Lung (tissue), 12 donors: ENCODE measurements around the gene CSTPP1. TPM values are rescaled to one million over a fixed set of nuclear protein-coding genes. Genes with fewer than 3 reads are reported as not detected.

Source experiments
- ATAC-seq: fragments of 200-7000 bp; cut with Tn5 transposase; one replicate; pipeline ENCODE4 v1.9.1; 2020; ENCODE audit warnings: moderate number of reproducible peaks; ENCODE audit not compliant: insufficient read depth, low FRiP score
- DNase-seq, 3 donors: peaks; one replicate each; pipeline ENCODE4 v3.0.0-alpha.2; 2013 to 2017
- H3K27ac ChIP-seq, 2 donors: one replicate each; pipeline ENCODE4 v1.5.1; 2013; ENCODE audit warnings: mild to moderate bottlenecking in 2 of 2, moderate library complexity in 2 of 2, control low read depth in 1 of 2, inconsistent platforms in 1 of 2, low read depth in 1 of 2, low read length in 1 of 2
- H3K27me3 ChIP-seq, 3 donors: one replicate each; pipeline ENCODE4 v1.5.1; 2013; ENCODE audit warnings: low read length in 2 of 3; ENCODE audit not compliant: control insufficient read depth in 3 of 3, insufficient read depth in 3 of 3
- H3K36me3 ChIP-seq, 4 donors: one replicate each; pipeline ENCODE4 v1.5.1; 2013; ENCODE audit warnings: low read length in 4 of 4, mild to moderate bottlenecking in 1 of 4, moderate library complexity in 1 of 4; ENCODE audit not compliant: control insufficient read depth in 4 of 4, insufficient read depth in 4 of 4
- H3K4me1 ChIP-seq, 5 donors: one replicate each; pipeline ENCODE4 v1.5.1; 2013; ENCODE audit warnings: low read length in 5 of 5, mild to moderate bottlenecking in 2 of 5, moderate library complexity in 1 of 5; ENCODE audit not compliant: control insufficient read depth in 5 of 5, insufficient read depth in 5 of 5
- H3K4me3 ChIP-seq: one replicate; pipeline ENCODE4 v1.5.1; 2013; ENCODE audit warnings: mild to moderate bottlenecking, control low read depth, moderate library complexity
- H3K9ac ChIP-seq, 2 donors: one replicate each; pipeline ENCODE4 v1.5.1; 2013; ENCODE audit warnings: low read length in 2 of 2, control low read depth in 1 of 2; ENCODE audit not compliant: insufficient read depth in 1 of 2
- H3K9me3 ChIP-seq, 4 donors: one replicate each; pipeline ENCODE4 v1.5.1; 2013; ENCODE audit warnings: low read length in 3 of 4, mild to moderate bottlenecking in 1 of 4, moderate library complexity in 1 of 4; ENCODE audit not compliant: control insufficient read depth in 4 of 4, insufficient read depth in 3 of 4
- CTCF ChIP-seq: IDR thresholded peaks from 2 replicates; pipeline ENCODE4 v1.5.1; 2012; ENCODE audit warnings: mild to moderate bottlenecking; ENCODE audit errors: control extremely low read depth, extremely low read depth
- WGBS, 2 donors: extraction: QIAGEN DNeasy Blood & Tissue Kit; methylation state at CpG; one replicate each; pipeline ENCODE4 v1.1.7; 2013; 5-methylcytosine and 5-hydroxymethylcytosine counted together
- polyA plus RNA-seq, 2 donors: library from polyadenylated mRNA; stranded (reverse); fragments of 200-250 nt; gene quantifications; one replicate each; pipeline ENCODE4 v1.2.1, GENCODE V29; 2013
- total RNA-seq, 2 donors: library from RNA; depleted of rRNA in 1 of 2; stranded (reverse); fragments of >200 nt in 1 of 2; gene quantifications; one replicate each; pipeline ENCODE4 v1.2.1, GENCODE V29; 2014 to 2021
- donor health status: control.
- donor health status: control.
- donor health status: Bipolar disorder and iron deficiency.
- donor health status: healthy.
- donor health status: DM: yes; HTN: yes; CAD: no.

Gene CSTPP1
- total and polyA plus RNA-seq, 4 donors = 26.0 to 45.8 (median 34.4) TPM

- H3K4me1 ChIP-seq = no peaks in the 10 kb centered on the region
- 95 to 97% methylated on average over 2 of the region's 2 CpGs for WGBS, 2 donors
- no peaks in the 10 kb centered on the region for H3K9me3 ChIP-seq
- peaks cover 5 to 13% (median 7%) of the 10 kb centered on the region in 4 donors for H3K36me3 ChIP-seq
- DNase-seq (no peak), ATAC-seq (no peak)
- H3K27ac ChIP-seq = no peak overlapping the region
- no peak overlapping the region for H3K4me3 ChIP-seq
- no peaks in the 10 kb centered on the region for H3K27me3 ChIP-seq
- H3K9ac ChIP-seq = no peak overlapping the region
- no peak for TF ChIP-seq CTCF
Observed at GRCh38 chr11:47137476-47137875, 200.9 kb downstream of the CSTPP1 start.

GRCh38 chr11:47139878-47140277 lies 203.3 kb downstream of the CSTPP1 start:
- Histone ChIP-seq H3K27me3 (no peaks in the 10 kb centered on the region), H3K9ac (no peak overlapping the region), H3K9me3 (no peaks in the 10 kb centered on the region), H3K4me1 (peaks cover 0 to 9% (median 0%) of the 10 kb centered on the region in 5 donors), H3K27ac (no peak overlapping the region), H3K36me3 (peaks cover 5 to 10% (median 7%) of the 10 kb centered on the region in 4 donors), H3K4me3 (no peak overlapping the region)
- TF ChIP-seq CTCF = no peak
- 88 to 94% methylated on average over 4 of the region's 4 CpGs for WGBS, 2 donors
- ATAC-seq (no peak), DNase-seq (no peak)

- DNase-seq = peak; percentile 40 to 84 (median 77)
Observed at GRCh38 chr11:47143322-47143721, 206.8 kb downstream of the CSTPP1 start.

More at GRCh38 chr11:47143322-47143721, 206.8 kb downstream of the CSTPP1 start:
- peak overlapping the region in 1 of 2 donors; percentile 43 for H3K27ac ChIP-seq
- 70 to 75% methylated on average over 3 of the region's 3 CpGs for WGBS, 2 donors
- H3K4me1 ChIP-seq = peaks cover 0 to 9% (median 0%) of the 10 kb centered on the region in 5 donors
- H3K36me3 ChIP-seq = peaks cover 0 to 5% (median 5%) of the 10 kb centered on the region in 4 donors
- H3K9ac ChIP-seq = no peak overlapping the region
- no peak for ATAC-seq
- no peaks in the 10 kb centered on the region for H3K27me3 ChIP-seq
- no peaks in the 10 kb centered on the region for H3K9me3 ChIP-seq
- H3K4me3 ChIP-seq = no peak overlapping the region
- no peak for TF ChIP-seq CTCF
